HG03575 (cell line): ENCODE results near the gene CFAP47.
"Not testable (repeated sequence)": the region's sequence is repeated elsewhere in the genome, so short reads cannot be mapped to it uniquely, and the experiment has no call there.

Experiments used
- ATAC-seq: cut with Tn5 transposase; IDR thresholded peaks from one replicate; pipeline ENCODE4 v1.9.1; 2021; ENCODE audit not compliant: unreplicated experiment, insufficient number of reproducible peaks, low FRiP score; ENCODE audit errors: extremely low read depth

Gene CFAP47

DNA sequence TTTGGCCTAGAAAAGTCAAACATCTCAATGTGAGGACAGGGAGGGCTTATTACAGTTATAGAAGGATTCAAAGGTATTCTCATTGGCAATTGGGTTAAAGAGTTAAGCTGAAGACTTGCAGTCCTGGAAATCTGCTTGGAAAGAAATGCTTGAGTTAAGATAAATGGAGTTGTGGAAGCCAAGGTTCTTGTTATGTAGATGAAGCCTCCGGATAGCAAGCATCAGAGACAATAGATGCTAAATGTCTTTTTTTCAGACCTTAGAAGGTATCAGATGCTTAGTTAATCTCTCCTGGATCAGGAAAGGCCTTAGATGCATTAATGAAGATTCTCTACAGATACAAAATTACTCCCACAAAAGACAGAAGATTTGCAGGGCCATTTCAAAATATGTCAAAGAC lies 299.3 kb downstream of the CFAP47 start:
- no peak for ATAC-seq

DNA sequence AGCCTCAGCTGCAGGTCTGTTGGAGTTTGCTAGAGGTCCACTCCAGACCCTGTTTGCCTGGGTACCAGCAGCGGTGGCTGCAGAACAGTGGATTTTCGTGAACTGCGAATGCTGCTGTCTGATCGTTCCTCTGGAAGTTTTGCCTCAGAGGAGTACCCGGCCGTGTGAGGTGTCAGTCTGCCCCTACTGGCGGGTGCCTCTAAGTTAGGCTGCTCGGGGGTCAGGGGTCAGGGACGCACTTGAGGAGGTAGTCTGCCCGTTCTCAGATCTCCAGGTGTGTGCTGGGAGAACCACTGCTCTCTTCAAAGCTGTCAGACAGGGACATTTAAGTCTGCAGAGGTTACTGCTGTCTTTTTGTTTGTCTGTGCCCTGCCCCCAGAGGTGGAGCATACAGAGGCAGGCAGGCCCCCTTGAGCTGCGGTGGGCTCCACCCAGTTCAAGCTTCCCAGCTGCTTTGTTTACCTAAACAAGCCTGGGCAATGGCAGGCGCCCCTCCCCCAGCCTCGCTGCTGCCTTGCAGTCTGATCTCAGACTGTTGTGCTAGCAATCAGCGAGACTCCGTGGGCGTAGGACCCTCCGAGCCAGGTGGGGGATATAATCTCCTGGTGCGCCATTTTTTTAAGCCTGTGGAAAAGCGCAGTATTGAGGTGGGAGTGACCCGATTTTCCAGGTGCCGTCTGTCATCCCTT lies 315.4 kb downstream of the CFAP47 start:
- ATAC-seq = not testable (repeated sequence)

- ATAC-seq = no peak
Measured at GRCh38 chrX:36241397-36241796, 321.9 kb downstream of the CFAP47 start.

GRCh38 chrX:36266155-36266554 lies 346.6 kb downstream of the CFAP47 start:
- ATAC-seq = no peak

DNA sequence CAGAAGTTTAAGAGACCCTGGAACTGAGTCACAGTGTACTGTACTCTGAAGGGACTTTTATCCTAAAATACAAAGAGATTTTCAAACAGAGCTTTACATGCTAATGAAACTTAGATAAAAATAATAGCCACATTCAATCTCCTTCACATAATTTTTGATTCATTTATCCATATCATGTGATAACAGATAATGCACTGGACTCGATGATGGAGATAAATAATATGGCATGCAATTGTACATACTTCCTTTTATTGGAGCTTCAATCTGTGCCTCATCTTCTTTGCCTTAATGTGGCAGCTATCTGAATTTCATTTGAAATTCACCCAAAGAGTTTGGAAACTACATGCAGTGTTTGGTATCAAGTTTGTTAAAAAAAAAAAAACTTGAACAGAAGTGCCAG lies 390.6 kb downstream of the CFAP47 start:
- no peak for ATAC-seq

GRCh38 chrX:36314303-36314702 lies 394.8 kb downstream of the CFAP47 start:
- ATAC-seq = no peak

GRCh38 chrX:36334572-36334971 lies 415.0 kb downstream of the CFAP47 start:
- no peak for ATAC-seq

DNA sequence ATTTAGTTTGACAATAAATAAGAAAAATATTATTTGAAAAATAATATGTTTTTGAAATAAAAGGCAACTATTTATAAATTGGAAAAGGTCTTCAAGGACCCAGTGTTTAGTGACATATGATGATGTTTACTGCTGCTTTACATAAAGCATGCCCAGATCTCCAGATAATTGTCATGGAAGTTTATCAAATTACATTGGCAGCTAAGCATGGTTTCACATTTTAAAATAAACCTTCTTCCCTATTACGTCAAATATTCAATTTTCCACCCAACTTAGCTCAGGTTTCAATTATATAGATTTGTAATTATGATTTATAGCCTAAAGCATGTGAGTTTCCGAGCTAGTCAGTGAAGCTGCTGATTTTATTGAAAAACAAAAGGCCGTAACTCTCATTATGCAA lies 417.2 kb downstream of the CFAP47 start:
- ATAC-seq = no peak

- no peak for ATAC-seq
Measured at GRCh38 chrX:36344301-36344700, 424.8 kb downstream of the CFAP47 start.

DNA sequence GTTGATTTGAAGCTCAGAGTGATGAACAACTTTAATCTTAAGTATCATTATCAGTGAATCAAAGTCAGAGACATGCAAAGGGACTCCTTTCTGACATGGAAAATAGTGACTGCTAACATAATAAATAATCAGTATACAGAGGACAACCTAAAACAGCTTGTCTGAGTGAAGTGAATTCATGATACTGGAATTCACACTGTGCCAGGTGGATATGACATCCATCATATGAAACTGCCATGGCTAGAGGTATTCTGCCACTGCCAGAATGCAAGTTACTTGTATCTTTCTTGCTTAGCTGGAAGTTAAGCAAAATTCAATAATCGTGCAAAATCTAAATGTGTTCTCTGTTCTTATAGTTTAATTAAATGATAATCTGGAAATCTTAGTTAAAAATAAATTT lies 429.0 kb downstream of the CFAP47 start:
- ATAC-seq = no peak

GRCh38 chrX:36357855-36358254 lies 438.3 kb downstream of the CFAP47 start:
- ATAC-seq = no peak

- ATAC-seq = no peak
Measured at GRCh38 chrX:36364262-36364661, 444.7 kb downstream of the CFAP47 start.

- no peak for ATAC-seq
Measured at GRCh38 chrX:36383495-36383894, 464.0 kb downstream of the CFAP47 start.

- ATAC-seq = no peak
Measured at GRCh38 chrX:36388901-36389300, 469.4 kb downstream of the CFAP47 start.

- ATAC-seq = no peak
Measured at GRCh38 chrX:36401774-36402173, 482.2 kb downstream of the CFAP47 start.

- ATAC-seq = no peak
Measured at GRCh38 chrX:36407836-36408235, 488.3 kb downstream of the CFAP47 start.

GRCh38 chrX:36414056-36414455 lies 494.5 kb downstream of the CFAP47 start:
- no peak for ATAC-seq

DNA sequence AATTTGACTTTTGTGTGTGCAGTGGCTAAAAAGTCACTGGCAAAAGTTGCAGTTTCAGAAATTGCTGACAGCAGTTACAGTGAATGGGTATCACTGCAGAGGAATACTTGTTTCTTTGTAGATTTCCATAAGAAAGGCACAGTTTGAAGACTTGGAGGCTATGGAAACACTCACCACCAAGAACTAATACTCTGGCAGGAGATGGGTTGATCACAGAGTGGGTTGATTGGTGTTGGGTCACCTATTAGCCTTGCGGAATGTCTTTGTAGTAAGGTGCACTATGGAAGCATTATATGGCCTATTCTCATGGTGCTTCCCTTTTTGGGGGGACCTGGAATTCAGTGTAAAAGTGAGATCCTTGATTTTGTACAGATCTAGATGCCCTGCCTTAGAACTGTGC lies 502.8 kb downstream of the CFAP47 start:
- no peak for ATAC-seq

DNA sequence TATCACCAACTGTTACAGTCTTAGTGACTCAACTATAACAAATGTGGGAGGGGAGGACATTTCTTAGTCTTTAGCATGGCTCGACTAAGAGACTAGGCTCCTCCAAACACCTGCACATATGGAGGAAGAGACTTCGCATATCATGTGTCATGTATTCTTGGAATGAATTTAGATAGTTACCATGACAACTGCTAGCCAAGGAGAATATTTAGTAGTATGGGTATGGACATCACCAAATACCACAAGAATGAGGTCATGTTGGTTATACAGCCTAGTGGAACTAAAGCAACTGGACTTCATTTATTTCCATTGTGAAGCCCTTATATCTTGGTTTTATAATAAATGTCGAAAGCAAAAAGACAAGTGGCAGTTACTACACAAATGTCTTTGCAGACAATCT lies 512.3 kb downstream of the CFAP47 start:
- ATAC-seq = no peak

GRCh38 chrX:36434522-36434921 lies 515.0 kb downstream of the CFAP47 start:
- ATAC-seq = no peak
